Activated naive CD4-positive, alpha-beta T cell treated with anti-CD3 and anti-CD28 coated beads, Interleukin-2, amount 10 ng/mL, durations not matched to agents 5 hours and 36 hours (primary cell): ENCODE measurements around the gene SNX19. TPM values are rescaled to one million over a fixed set of nuclear protein-coding genes. Genes with fewer than 3 reads are reported as not detected.

ENCODE experiments used
- total RNA-seq, 2 experiments: library from RNA; stranded (reverse); gene quantifications; one replicate each; pipeline ENCODE4 v1.2.3, GENCODE V29; 2021

SNX19 gene
- total RNA-seq: 10 to 100 TPM; 51.8 to 54.0 TPM

GRCh38 chr11:130916238-130916855, at the start of gene SNX19:
Gene SNX19 (minus strand): TSS chr11:130916479. CDS start chr11:130915939, 540 bp downstream.

